HEK293 (cell line): ENCODE data around the gene SELENOP.

Experiments
- CTCF ChIA-PET: fragments of 350-600 bp; formaldehyde crosslinking; extraction: SDS; loops from one replicate; lab custom pipeline; 2021; ENCODE audit warnings: antibody characterized with exemption; lab: Yijun Ruan, JAX
- POLR2A ChIA-PET: fragments of 300-600 bp; formaldehyde crosslinking; extraction: SDS; loops from one replicate; lab custom pipeline; 2020; ENCODE audit warnings: antibody characterized with exemption, inconsistent platforms; lab: Yijun Ruan, JAX
- H3K27ac ChIP-seq: fragments of 200-500 bp; sonication (Bioruptor generic); 2 replicates; pipeline ENCODE4 v1.5.1; 2014; ENCODE audit warnings: low read depth, low read length, control low read depth, inconsistent platforms; ENCODE audit errors: extremely low read depth
- H3K36me3 ChIP-seq, 2 experiments: fragments of 200-500 bp in 1 of 2; sonication (Bioruptor generic) in 1 of 2; 1 replicate in 1 of 2; 2 replicates in 1 of 2; pipeline ENCODE4 v1.5.1; 2014 to 2017; ENCODE audit warnings: inconsistent platforms in 2 of 2, low read length in 2 of 2; ENCODE audit not compliant: control insufficient read depth in 2 of 2, insufficient read depth in 1 of 2
- H3K4me1 ChIP-seq: fragments of 200-500 bp; sonication (Bioruptor generic); 2 replicates; pipeline ENCODE4 v1.5.1; 2014; ENCODE audit warnings: mild to moderate bottlenecking, low read length, inconsistent platforms; ENCODE audit not compliant: control insufficient read depth, insufficient read depth
- H3K4me3 ChIP-seq: 2 replicates; pipeline ENCODE4 v1.5.1; 2011; ENCODE audit warnings: low read depth, mild to moderate bottlenecking, control low read depth, low read length, moderate library complexity
- H3K9me3 ChIP-seq: fragments of 200-500 bp; sonication (Bioruptor generic); 2 replicates; pipeline ENCODE4 v1.5.1; 2014; ENCODE audit warnings: low read depth, low read length, inconsistent platforms; ENCODE audit not compliant: control insufficient read depth, insufficient read depth
- ATF2 ChIP-seq: fragments of 450-650 bp; formaldehyde crosslinking; IDR thresholded peaks from 2 replicates; pipeline ENCODE4 v1.5.1; 2016; ENCODE audit warnings: missing biosample characterization, missing genetic modification characterization, low read depth
- BCL11B ChIP-seq: fragments of 450-650 bp; formaldehyde crosslinking; IDR thresholded peaks from 2 replicates; pipeline ENCODE4 v1.5.1; 2016; ENCODE audit warnings: low read depth, missing biosample characterization, missing genetic modification characterization
- BCL6B ChIP-seq: fragments of 450-650 bp; formaldehyde crosslinking; IDR thresholded peaks from 2 replicates; pipeline ENCODE4 v1.5.1; 2017; ENCODE audit warnings: missing biosample characterization, missing genetic modification characterization
- GLIS2 ChIP-seq: fragments of 450-650 bp; formaldehyde crosslinking; IDR thresholded peaks from 2 replicates; pipeline ENCODE4 v1.5.1; 2016; ENCODE audit warnings: missing biosample characterization, missing genetic modification characterization
- MYNN ChIP-seq: fragments of 450-650 bp; formaldehyde crosslinking; IDR thresholded peaks from 2 replicates; pipeline ENCODE4 v1.5.1; 2016; ENCODE audit warnings: missing biosample characterization, missing genetic modification characterization, borderline replicate concordance
- SCRT2 ChIP-seq: fragments of 450-650 bp; formaldehyde crosslinking; IDR thresholded peaks from 2 replicates; pipeline ENCODE4 v1.5.1; 2016; ENCODE audit warnings: missing biosample characterization, missing genetic modification characterization
- ZNF10 ChIP-seq: fragments of 450-650 bp; formaldehyde crosslinking; IDR thresholded peaks from 2 replicates; pipeline ENCODE4 v1.5.1; 2017; ENCODE audit warnings: missing biosample characterization, missing genetic modification characterization
- ZNF26 ChIP-seq: fragments of 450-650 bp; formaldehyde crosslinking; IDR thresholded peaks from 2 replicates; pipeline ENCODE4 v1.5.1; 2016; ENCODE audit warnings: missing biosample characterization, missing genetic modification characterization
- ZNF311 ChIP-seq: fragments of 450-650 bp; formaldehyde crosslinking; IDR thresholded peaks from 2 replicates; pipeline ENCODE4 v1.5.1; 2017; ENCODE audit warnings: missing biosample characterization, missing genetic modification characterization, borderline replicate concordance
- ZNF423 ChIP-seq: fragments of 450-650 bp; formaldehyde crosslinking; IDR thresholded peaks from 2 replicates; pipeline ENCODE4 v1.5.1; 2016; ENCODE audit warnings: missing biosample characterization, missing genetic modification characterization
- ZNF571 ChIP-seq: fragments of 450-650 bp; formaldehyde crosslinking; IDR thresholded peaks from 2 replicates; pipeline ENCODE4 v1.5.0; 2017; ENCODE audit warnings: missing biosample characterization, missing genetic modification characterization
- ZNF660 ChIP-seq: fragments of 450-650 bp; IDR thresholded peaks from 2 replicates; pipeline ENCODE4 v1.5.1; 2018; ENCODE audit warnings: missing biosample characterization, mild to moderate bottlenecking, missing genetic modification characterization
- ZNF747 ChIP-seq: fragments of 450-650 bp; formaldehyde crosslinking; IDR thresholded peaks from 2 replicates; pipeline ENCODE4 v1.5.1; 2016; ENCODE audit warnings: missing biosample characterization, missing genetic modification characterization
- TF ChIP-seq, protein P1 (sequence below): fragments of 450-650 bp; formaldehyde crosslinking; IDR thresholded peaks from 2 replicates; pipeline ENCODE4 v1.5.1; 2016; ENCODE audit warnings: missing biosample characterization, missing genetic modification characterization
- TF ChIP-seq, protein P2 (sequence below): fragments of 450-650 bp; formaldehyde crosslinking; IDR thresholded peaks from 2 replicates; pipeline ENCODE4 v1.5.1; 2016; ENCODE audit warnings: missing biosample characterization, missing genetic modification characterization

The SELENOP gene

GRCh38 chr5:42813533-42813932 is 1.8 kb upstream of the SELENOP start (continued):
- TF ChIP-seq MYNN (tag by site-specific recombination): no peak
- TF ChIP-seq GLIS2 (tag by site-specific recombination): no peak
- TF ChIP-seq, protein P1, sequence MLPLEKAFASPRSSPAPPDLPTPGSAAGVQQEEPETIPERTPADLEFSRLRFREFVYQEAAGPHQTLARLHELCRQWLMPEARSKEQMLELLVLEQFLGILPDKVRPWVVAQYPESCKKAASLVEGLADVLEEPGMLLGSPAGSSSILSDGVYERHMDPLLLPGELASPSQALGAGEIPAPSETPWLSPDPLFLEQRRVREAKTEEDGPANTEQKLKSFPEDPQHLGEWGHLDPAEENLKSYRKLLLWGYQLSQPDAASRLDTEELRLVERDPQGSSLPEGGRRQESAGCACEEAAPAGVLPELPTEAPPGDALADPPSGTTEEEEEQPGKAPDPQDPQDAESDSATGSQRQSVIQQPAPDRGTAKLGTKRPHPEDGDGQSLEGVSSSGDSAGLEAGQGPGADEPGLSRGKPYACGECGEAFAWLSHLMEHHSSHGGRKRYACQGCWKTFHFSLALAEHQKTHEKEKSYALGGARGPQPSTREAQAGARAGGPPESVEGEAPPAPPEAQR (tag by site-specific recombination): no peak
- no peak for TF ChIP-seq BCL11B (tag by site-specific recombination)
- TF ChIP-seq ZNF10 (tag by site-specific recombination): no peak

GRCh38 chr5:42812620-42813019 is 928 bp upstream of the SELENOP start:
- H3K4me1 ChIP-seq: peaks cover 10% of the 10 kb centered on the region
- CTCF ChIA-PET: interaction anchor here (0.7 to 0.8 kb wide), 3 partner anchors 10 to 1233 kb away, joined by 3 to 4 read pairs (median 4); no protein-coding TSS in a partner anchor
- H3K27ac ChIP-seq: peak overlapping the region; percentile 91; the same call in 1 of the 2 replicates
- H3K9me3 ChIP-seq: no peaks in the 10 kb centered on the region
- no peak overlapping the region for H3K4me3 ChIP-seq
- H3K36me3 ChIP-seq: peaks cover 5 to 6% of the 10 kb centered on the region in 2 experiments; a peak in 2 of 3 replicates
- POLR2A ChIA-PET: interaction anchor here (0.6 to 0.9 kb wide), 2 partner anchors 42 to 451 kb away, joined by 3 read pairs; no protein-coding TSS in a partner anchor
- no peak for TF ChIP-seq ZNF423 (tag by site-specific recombination)
- no peak for TF ChIP-seq ZNF311 (tag by site-specific recombination)
- no peak for TF ChIP-seq ZNF571 (tag by site-specific recombination)
- no peak for TF ChIP-seq ZNF660 (tag by site-specific recombination)
- peak; percentile 51; the same call in 1 of the 2 replicates for TF ChIP-seq ATF2 (tag by site-specific recombination)
- TF ChIP-seq ZNF747: no peak
- TF ChIP-seq BCL6B: 0 out of 2 replicates have a peak, but pooled peaks have one; percentile 12
- TF ChIP-seq ZNF26 (tag by site-specific recombination): no peak

DNA sequence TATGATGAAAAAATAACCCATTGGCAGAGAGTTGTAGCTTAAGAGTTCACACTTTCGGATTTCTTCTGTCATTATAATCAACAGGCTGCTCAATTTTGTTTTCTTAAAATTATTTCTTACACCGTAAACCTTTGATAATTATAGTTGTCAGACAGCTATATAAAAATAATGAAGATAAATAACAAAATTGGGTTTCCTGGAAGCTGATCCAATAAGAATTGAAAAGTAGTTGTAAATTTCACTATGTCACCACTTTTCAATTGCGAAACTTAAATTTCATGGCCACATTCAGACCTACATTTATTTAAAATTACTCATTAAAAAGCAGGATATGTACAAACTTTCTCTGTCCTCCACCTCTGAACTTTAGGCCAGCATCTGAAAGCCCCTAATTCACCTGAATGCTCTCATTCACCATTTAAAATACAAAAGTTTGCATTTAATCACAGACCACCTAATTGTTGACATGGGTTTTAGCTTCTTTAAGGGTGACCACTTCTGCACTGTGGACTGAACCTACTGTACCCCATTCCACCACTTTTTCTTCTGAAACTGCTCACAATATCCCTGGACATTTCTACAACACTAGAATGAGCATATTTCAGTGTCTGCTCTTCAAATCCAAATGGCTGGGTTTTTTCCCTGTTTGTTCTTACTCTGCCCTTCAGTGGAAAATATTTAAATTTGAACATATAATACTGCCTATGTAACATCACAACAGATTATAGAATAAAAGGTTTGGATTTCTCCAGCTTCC is 680 bp downstream of the SELENOP start:
- TF ChIP-seq SCRT2 (tag by site-specific recombination): peak; percentile 31; the same call in 1 of the 2 replicates
- TF ChIP-seq, protein P2, sequence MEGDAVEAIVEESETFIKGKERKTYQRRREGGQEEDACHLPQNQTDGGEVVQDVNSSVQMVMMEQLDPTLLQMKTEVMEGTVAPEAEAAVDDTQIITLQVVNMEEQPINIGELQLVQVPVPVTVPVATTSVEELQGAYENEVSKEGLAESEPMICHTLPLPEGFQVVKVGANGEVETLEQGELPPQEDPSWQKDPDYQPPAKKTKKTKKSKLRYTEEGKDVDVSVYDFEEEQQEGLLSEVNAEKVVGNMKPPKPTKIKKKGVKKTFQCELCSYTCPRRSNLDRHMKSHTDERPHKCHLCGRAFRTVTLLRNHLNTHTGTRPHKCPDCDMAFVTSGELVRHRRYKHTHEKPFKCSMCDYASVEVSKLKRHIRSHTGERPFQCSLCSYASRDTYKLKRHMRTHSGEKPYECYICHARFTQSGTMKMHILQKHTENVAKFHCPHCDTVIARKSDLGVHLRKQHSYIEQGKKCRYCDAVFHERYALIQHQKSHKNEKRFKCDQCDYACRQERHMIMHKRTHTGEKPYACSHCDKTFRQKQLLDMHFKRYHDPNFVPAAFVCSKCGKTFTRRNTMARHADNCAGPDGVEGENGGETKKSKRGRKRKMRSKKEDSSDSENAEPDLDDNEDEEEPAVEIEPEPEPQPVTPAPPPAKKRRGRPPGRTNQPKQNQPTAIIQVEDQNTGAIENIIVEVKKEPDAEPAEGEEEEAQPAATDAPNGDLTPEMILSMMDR (tag by site-specific recombination): no peak
- CTCF ChIA-PET: interaction anchor here (0.8 to 1.4 kb wide), 3 partner anchors 79 to 907 kb away, joined by 3 to 10 read pairs (median 4); no protein-coding TSS in a partner anchor
- Histone ChIP-seq H3K4me3 (peak overlapping the region; percentile 40), H3K36me3 (peaks cover 21 to 22% of the 10 kb centered on the region in 2 experiments), H3K27ac (peak overlapping the region; percentile 91), H3K9me3 (no peaks in the 10 kb centered on the region), H3K4me1 (peaks cover 10% of the 10 kb centered on the region)
- POLR2A ChIA-PET: interaction anchor here (1.3 kb wide), 1 partner anchor 9 kb away, joined by 5 read pairs; no protein-coding TSS in a partner anchor
